HepG2 (cell line): ENCODE measurements around the gene ADARB2. TPM values are rescaled to one million over a fixed set of nuclear protein-coding genes. Genes with fewer than 3 reads are reported as not detected.
A peak's percentile ranks its signal among the peaks of the same experiment; 100 is the strongest.

Source experiments
- SALL1 ChIP-seq: sonication (generic); formaldehyde crosslinking; IDR thresholded peaks from 2 replicates; pipeline ENCODE4 v1.8.0; 2022; ENCODE audit warnings: mild to moderate bottlenecking, missing genetic modification reagents
- ZFX ChIP-seq: sonication (generic); formaldehyde crosslinking; IDR thresholded peaks from 2 replicates; pipeline ENCODE4 v1.4.0; 2020; ENCODE audit warnings: mild to moderate bottlenecking, low read depth, missing genetic modification reagents, moderate library complexity
- polyA plus RNA-seq, 8 experiments: library from polyadenylated mRNA; depleted of rRNA in 3 of 8; stranded (reverse) in 7 of 8; unstranded in 1 of 8; fragments of >200 nt; fragmentation: Illumina TruSeq in 4 of 8; extraction: Trizol in 4 of 8; gene quantifications; 2 replicates each; pipeline versions ENCODE4 v1.2.1 to v1.2.3, GENCODE V29; 2011 to 2016; ENCODE audit warnings: low read depth in 4 of 8, missing spikeins in 1 of 8, mixed read lengths in 1 of 8; ENCODE audit not compliant: insufficient read depth in 1 of 8
- total RNA-seq, 5 experiments: library from RNA; depleted of rRNA; stranded (reverse); fragments of >200 nt; fragmentation: Illumina TruSeq; extraction: Trizol; gene quantifications; 2 replicates each; pipeline ENCODE4 v1.2.3, GENCODE V29; 2016; ENCODE audit warnings: low read depth in 1 of 5
- TF ChIP-seq, protein P1 (sequence below): sonication (generic); formaldehyde crosslinking; IDR thresholded peaks from one replicate; pipeline ENCODE4 v1.5.1; 2020; ENCODE audit warnings: mild to moderate bottlenecking, missing genetic modification reagents; ENCODE audit errors: not compliant biosample characterization

The ADARB2 gene
- total and polyA plus RNA-seq, 2 of the 13 experiments (the other 11 are each of a cell fraction or from before 2014, with no cell fraction given): not detected

DNA sequence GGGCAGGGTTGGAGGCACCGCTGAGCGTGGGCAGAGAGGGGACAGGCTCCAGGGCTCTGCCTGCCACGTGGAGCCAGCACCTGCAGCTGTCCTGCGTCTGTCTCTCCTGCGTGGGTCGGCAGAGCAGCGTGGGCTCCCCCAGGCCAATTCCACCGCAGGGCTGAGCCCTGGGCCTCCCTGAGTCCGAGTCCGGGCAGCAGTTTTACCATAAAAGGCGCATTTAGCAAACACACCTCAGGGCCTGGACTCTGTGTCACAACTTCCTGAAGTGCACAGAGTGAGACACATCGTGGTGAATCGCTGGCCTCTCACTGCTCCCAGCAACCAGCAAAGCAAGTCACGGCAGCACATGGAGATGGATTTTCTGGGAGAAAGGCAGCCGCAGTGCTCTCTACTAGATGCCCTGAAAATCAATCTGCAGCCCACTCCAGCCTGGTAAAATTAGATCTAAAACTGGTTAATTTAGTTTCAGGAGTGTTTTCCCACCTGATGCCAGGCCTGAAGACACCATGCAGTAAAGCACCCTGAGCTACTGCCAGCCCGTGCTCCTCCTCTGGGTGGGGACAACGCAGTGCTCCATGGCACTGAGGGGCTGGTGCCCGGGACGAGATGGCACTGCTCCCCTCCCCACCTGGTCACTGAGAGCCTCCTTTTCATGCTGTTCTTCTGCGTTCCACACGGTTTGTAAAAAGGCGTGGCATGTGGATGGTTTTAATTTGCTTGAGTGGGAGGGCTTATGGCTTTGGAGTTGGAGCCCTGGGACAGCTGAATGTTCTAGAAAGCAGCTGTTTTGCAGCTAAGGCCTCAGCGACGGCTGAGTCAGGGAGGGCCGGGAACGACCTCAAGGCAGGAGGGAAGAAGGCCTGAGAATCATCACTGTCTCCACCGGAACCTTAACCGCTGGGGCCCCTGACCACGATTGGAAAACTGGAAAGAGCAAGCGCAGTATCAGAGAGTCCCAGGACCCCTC is 336.9 kb downstream of the ADARB2 start (continued):
- TF ChIP-seq, protein P1, sequence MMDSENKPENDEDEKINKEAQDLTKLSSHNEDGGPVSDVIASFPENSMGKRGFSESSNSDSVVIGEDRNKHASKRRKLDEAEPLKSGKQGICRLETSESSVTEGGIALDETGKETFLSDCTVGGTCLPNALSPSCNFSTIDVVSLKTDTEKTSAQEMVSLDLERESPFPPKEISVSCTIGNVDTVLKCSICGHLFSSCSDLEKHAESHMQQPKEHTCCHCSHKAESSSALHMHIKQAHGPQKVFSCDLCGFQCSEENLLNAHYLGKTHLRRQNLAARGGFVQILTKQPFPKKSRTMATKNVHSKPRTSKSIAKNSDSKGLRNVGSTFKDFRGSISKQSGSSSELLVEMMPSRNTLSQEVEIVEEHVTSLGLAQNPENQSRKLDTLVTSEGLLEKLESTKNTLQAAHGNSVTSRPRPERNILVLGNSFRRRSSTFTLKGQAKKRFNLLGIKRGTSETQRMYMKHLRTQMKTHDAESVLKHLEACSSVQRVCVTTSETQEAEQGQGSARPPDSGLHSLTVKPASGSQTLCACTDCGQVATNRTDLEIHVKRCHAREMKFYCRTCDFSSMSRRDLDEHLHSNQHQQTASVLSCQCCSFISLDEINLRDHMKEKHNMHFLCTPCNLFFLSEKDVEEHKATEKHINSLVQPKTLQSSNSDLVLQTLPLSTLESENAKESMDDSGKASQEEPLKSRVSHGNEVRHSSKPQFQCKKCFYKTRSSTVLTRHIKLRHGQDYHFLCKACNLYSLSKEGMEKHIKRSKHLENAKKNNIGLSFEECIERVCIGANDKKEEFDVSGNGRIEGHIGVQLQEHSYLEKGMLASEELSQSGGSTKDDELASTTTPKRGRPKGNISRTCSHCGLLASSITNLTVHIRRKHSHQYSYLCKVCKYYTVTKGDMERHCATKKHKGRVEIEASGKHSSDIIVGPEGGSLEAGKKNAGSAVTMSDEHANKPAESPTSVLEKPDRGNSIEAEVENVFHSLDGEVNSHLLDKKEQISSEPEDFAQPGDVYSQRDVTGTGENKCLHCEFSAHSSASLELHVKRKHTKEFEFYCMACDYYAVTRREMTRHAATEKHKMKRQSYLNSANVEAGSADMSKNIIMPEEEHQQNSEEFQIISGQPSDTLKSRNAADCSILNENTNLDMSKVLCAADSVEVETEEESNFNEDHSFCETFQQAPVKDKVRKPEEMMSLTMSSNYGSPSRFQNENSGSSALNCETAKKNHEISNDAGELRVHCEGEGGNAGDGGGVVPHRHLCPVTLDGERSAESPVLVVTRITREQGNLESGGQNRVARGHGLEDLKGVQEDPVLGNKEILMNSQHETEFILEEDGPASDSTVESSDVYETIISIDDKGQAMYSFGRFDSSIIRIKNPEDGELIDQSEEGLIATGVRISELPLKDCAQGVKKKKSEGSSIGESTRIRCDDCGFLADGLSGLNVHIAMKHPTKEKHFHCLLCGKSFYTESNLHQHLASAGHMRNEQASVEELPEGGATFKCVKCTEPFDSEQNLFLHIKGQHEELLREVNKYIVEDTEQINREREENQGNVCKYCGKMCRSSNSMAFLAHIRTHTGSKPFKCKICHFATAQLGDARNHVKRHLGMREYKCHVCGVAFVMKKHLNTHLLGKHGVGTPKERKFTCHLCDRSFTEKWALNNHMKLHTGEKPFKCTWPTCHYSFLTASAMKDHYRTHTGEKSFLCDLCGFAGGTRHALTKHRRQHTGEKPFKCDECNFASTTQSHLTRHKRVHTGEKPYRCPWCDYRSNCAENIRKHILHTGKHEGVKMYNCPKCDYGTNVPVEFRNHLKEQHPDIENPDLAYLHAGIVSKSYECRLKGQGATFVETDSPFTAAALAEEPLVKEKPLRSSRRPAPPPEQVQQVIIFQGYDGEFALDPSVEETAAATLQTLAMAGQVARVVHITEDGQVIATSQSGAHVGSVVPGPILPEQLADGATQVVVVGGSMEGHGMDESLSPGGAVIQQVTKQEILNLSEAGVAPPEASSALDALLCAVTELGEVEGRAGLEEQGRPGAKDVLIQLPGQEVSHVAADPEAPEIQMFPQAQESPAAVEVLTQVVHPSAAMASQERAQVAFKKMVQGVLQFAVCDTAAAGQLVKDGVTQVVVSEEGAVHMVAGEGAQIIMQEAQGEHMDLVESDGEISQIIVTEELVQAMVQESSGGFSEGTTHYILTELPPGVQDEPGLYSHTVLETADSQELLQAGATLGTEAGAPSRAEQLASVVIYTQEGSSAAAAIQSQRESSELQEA: no peak
- TF ChIP-seq SALL1 (peak; percentile 39; the same call in 1 of the 2 replicates), ZFX (0 out of 2 replicates have a peak, but pooled peaks have one; percentile 46)
